HL-60 (cell line): ENCODE results near the gene ZNF319.

ENCODE experiments used
- CTCF ChIP-seq: IDR thresholded peaks from one replicate; pipeline ENCODE4 v1.5.1; 2011; ENCODE audit warnings: low read length, control low read depth, inconsistent platforms; ENCODE audit not compliant: insufficient read depth
- GABPA ChIP-seq: IDR thresholded peaks from 2 replicates; pipeline ENCODE4 v1.6.1; 2012; ENCODE audit warnings: low read depth
- POLR2AphosphoS5 ChIP-seq: IDR thresholded peaks from 2 replicates; pipeline ENCODE4 v1.6.1; 2012; ENCODE audit warnings: low read depth
- REST ChIP-seq: IDR thresholded peaks from 2 replicates; pipeline ENCODE4 v1.6.1; 2012; ENCODE audit warnings: low read depth; ENCODE audit not compliant: insufficient replicate concordance

GRCh38 chr16:57993897-57994296 is 6.6 kb downstream of the ZNF319 start:
- TF ChIP-seq CTCF (no peak), POLR2AphosphoS5 (no peak), REST (no peak), GABPA (no peak)
